GM18873 (cell line): ENCODE results near the gene ANKRD39.

Experiments used
- ATAC-seq: cut with Tn5 transposase; IDR thresholded peaks from one replicate; pipeline ENCODE4 v1.9.1; 2021; ENCODE audit warnings: mild to moderate bottlenecking, moderate library complexity, moderate number of reproducible peaks; ENCODE audit not compliant: unreplicated experiment, low FRiP score

Gene ANKRD39

GRCh38 chr2:96860065-96861029, 2.5 kb upstream of the ANKRD39 start:
- no peak for ATAC-seq

GRCh38 chr2:96859681-96860064, 1.9 kb upstream of the ANKRD39 start:
- no peak for ATAC-seq

- ATAC-seq = no peak
Observed at GRCh38 chr2:96859099-96859649, 1.4 kb upstream of the ANKRD39 start.

- no peak for ATAC-seq
Observed at GRCh38 chr2:96856776-96857666, 795 bp downstream of the ANKRD39 start.

- no peak for ATAC-seq
Observed at GRCh38 chr2:96853321-96853720, 4.5 kb downstream of the ANKRD39 start.

- ATAC-seq = no peak
Observed at GRCh38 chr2:96852667-96853066, 5.1 kb downstream of the ANKRD39 start.

- ATAC-seq = no peak
Observed at GRCh38 chr2:96848264-96848663, 9.6 kb downstream of the ANKRD39 start.

- ATAC-seq = no peak
Observed at GRCh38 chr2:96847586-96847985, 10.2 kb downstream of the ANKRD39 start.

GRCh38 chr2:96846825-96847224, 11.0 kb downstream of the ANKRD39 start:
- ATAC-seq = no peak

- no peak for ATAC-seq
Observed at GRCh38 chr2:96844405-96844808, 13.4 kb downstream of the ANKRD39 start.

- no peak for ATAC-seq
Observed at GRCh38 chr2:96843538-96844268, 14.1 kb downstream of the ANKRD39 start, which contains the start of gene ANKRD23. TSS of gene ANKRD23 (minus strand) at chr2:96844021. CDS start at chr2:96843992, 29 bp downstream.

- no peak for ATAC-seq
Observed at GRCh38 chr2:96842600-96842999, 15.2 kb downstream of the ANKRD39 start.

GRCh38 chr2:96841701-96842495, 15.9 kb downstream of the ANKRD39 start:
- ATAC-seq = no peak

GRCh38 chr2:96839875-96840850, 17.7 kb downstream of the ANKRD39 start:
- ATAC-seq = no peak

GRCh38 chr2:96839293-96839874, 18.4 kb downstream of the ANKRD39 start:
- no peak for ATAC-seq

- no peak for ATAC-seq
Observed at GRCh38 chr2:96838345-96839292, 19.2 kb downstream of the ANKRD39 start.

- no peak for ATAC-seq
Observed at GRCh38 chr2:96837575-96837974, 20.2 kb downstream of the ANKRD39 start.
